Mucosa of descending colon (tissue), 3 donors: ENCODE measurements around the gene ODC1. TPM values are rescaled to one million over a fixed set of nuclear protein-coding genes. Genes with fewer than 3 reads are reported as not detected.

Experiments
- ATAC-seq: fragments of 200-7000 bp; cut with Tn5 transposase; one replicate; pipeline ENCODE4 v1.9.1; 2020; ENCODE audit warnings: mild to moderate bottlenecking, moderate library complexity
- DNase-seq, 3 donors: peaks; one replicate each; pipeline ENCODE4 v3.0.0-alpha.2; 2020
- H3K36me3 ChIP-seq: fragments of 200-600 bp; one replicate; pipeline ENCODE4 v1.8.0; 2021; ENCODE audit warnings: low read depth, mild to moderate bottlenecking
- H3K4me1 ChIP-seq: fragments of 200-600 bp; one replicate; pipeline ENCODE4 v1.8.0; 2021; ENCODE audit warnings: low read depth, mild to moderate bottlenecking
- H3K4me3 ChIP-seq: fragments of 200-600 bp; one replicate; pipeline ENCODE4 v1.8.0; 2021; ENCODE audit warnings: mild to moderate bottlenecking
- H3K9me3 ChIP-seq: fragments of 200-600 bp; one replicate; pipeline ENCODE4 v1.8.0; 2021; ENCODE audit warnings: mild to moderate bottlenecking
- intact Hi-C, 2 donors: fragments of 100-400 bp; cut with DNase I in 1 of 2; cut with micrococcal nuclease in 1 of 2; formaldehyde crosslinking; loops; one replicate each; pipeline versions ENCODE4 v1.11.0 to v1.11.1; 2022; cut with DNase I, micrococcal nuclease
- total RNA-seq, 3 donors: library from RNA; stranded (reverse); fragmentation: NEBNext Ultra II Directional in 2 of 3; extraction: Animal tissue kit (Norgen Biotek cat#: 25700) in 2 of 3; gene quantifications; one replicate each; pipeline versions ENCODE4 v1.2.1 to v1.2.4, GENCODE V29; 2021 to 2023
- TF ChIP-seq, protein P1 (sequence below): fragments of 200-600 bp; IDR thresholded peaks from one replicate; pipeline ENCODE4 v1.8.0; 2022; ENCODE audit warnings: antibody characterized with exemption, mild to moderate bottlenecking
- donor health status: DM: no; HTN: no; CAD: no; lungs with moderate emphysema.
- donor health status: DM: no; HTN: no; CAD: no.
- donor health status: DM: no; HTN: yes; CAD: no.

The ODC1 gene
- total RNA-seq, 3 donors from 2014 or later: 32.2 to 60.2 (median 35.7) TPM

DNA sequence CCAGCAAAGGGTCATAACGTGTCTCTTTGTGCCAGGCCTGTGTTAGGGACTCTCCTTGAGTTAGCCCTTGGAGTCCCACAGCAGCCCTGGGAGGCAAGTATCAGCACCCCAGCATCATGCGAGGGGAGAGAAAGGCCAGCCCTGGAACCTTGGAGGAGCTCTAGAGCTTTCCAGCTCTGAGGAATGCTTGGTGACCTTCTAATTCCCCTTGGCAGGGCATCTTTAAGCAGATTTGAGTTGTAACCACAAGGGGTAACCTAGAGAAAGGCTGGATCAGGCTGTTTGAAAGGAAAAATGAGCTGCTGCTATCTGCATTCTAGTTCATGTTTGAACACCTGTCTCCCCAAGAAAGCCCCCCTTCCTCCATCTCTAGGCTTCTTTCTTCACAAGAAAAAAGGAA, 23.8 kb upstream of the ODC1 start:
- Histone ChIP-seq H3K9me3 (no peaks in the 10 kb centered on the region), H3K36me3 (no peaks in the 10 kb centered on the region), H3K4me3 (no peak overlapping the region), H3K4me1 (no peaks in the 10 kb centered on the region)
- no peak for ATAC-seq
- TF ChIP-seq, protein P1, sequence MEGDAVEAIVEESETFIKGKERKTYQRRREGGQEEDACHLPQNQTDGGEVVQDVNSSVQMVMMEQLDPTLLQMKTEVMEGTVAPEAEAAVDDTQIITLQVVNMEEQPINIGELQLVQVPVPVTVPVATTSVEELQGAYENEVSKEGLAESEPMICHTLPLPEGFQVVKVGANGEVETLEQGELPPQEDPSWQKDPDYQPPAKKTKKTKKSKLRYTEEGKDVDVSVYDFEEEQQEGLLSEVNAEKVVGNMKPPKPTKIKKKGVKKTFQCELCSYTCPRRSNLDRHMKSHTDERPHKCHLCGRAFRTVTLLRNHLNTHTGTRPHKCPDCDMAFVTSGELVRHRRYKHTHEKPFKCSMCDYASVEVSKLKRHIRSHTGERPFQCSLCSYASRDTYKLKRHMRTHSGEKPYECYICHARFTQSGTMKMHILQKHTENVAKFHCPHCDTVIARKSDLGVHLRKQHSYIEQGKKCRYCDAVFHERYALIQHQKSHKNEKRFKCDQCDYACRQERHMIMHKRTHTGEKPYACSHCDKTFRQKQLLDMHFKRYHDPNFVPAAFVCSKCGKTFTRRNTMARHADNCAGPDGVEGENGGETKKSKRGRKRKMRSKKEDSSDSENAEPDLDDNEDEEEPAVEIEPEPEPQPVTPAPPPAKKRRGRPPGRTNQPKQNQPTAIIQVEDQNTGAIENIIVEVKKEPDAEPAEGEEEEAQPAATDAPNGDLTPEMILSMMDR: no peak
- intact Hi-C loops: no loop called here
- no peak for DNase-seq

DNA sequence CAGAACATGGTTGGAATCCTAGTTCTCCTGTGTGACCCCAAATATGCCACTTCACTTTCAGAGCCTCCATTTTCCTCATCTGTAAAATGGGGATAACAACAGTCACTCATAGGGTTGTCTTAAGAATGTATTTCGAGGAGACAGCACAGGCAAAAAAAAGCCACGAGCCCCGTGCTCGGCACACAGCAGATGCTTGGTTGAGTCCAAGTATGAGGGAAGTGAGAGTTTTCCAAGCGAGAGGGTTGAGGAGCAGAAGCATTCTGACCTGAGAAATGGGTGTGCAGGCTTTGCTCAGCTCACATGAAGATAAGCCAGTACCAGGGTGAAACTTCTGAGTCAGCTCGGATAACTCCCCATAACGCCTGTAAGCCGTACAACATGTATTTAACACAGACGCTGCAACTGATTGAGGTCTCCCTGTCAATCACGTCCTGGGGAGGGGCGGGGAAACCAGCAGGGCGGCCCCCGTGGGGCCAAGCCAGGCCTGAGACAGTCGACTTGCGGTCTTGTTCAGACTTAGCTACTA, 23.0 kb upstream of the ODC1 start:
- Histone ChIP-seq H3K4me3 (no peak overlapping the region), H3K4me1 (no peaks in the 10 kb centered on the region), H3K9me3 (no peaks in the 10 kb centered on the region), H3K36me3 (no peaks in the 10 kb centered on the region)
- intact Hi-C loops: no loop called here
- DNase-seq (no peak), ATAC-seq (no peak)
- TF ChIP-seq, protein P1: no peak

DNA sequence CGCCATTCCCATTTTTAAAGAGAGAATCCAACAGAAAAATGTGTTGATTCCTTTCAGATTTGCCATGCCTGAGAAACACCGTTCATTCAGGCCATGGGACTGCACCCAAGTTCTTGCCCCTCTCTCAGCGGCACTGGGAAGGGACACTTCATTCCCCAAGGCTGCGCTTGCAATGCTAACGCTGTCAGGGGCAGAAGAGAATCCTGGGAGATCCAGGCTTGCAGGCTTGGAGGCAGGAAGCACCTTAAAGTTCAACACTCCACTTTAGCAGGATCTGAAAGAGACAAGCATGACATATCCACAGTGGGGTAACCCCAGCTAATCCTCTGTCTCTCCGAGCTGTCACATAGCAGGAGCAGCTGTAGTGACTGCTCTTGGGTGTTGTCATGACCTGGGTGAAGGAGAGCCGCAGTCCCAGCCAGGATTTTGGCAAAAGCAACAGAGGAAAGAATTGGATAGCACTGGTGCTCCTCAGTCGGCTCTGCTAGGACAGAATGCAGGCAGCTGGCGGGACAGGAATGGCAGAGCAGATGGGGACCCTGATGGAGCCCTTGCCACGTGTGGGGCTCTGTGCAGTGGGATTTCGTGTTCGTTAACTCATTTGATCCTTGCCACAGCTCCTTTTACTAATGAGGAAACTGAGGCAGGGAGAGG, 22.0 kb upstream of the ODC1 start:
- intact Hi-C loops: no loop called here
- Histone ChIP-seq H3K36me3 (no peaks in the 10 kb centered on the region), H3K4me1 (no peaks in the 10 kb centered on the region), H3K4me3 (no peak overlapping the region), H3K9me3 (no peaks in the 10 kb centered on the region)
- TF ChIP-seq, protein P1: no peak
- ATAC-seq (no peak), DNase-seq (no peak)

DNA sequence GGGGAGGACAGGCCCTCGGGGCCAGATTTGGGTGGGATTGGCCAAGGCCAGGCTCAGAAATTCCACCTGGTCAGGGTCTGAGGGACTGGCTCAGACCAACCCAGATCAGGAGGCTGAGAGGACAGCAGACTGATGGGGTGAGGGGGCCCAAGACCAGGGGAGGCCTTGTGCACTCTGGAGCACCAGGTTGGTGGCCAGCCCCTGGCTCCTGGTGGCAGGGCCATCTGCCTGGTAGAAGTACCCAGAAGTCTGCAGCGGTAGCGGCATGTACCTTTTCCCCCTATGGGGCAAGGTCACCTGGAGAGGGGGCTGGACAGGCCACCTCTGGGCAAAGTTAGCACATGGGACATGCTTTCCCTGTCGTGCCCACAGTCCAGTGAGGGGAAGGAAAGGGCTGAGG, 21.2 kb upstream of the ODC1 start:
- TF ChIP-seq, protein P1: no peak
- intact Hi-C loops: no loop called here
- no peaks in the 10 kb centered on the region for H3K9me3 ChIP-seq
- no peak overlapping the region for H3K4me3 ChIP-seq
- ATAC-seq (no peak), DNase-seq (no peak)
- no peaks in the 10 kb centered on the region for H3K36me3 ChIP-seq
- no peaks in the 10 kb centered on the region for H3K4me1 ChIP-seq

DNA sequence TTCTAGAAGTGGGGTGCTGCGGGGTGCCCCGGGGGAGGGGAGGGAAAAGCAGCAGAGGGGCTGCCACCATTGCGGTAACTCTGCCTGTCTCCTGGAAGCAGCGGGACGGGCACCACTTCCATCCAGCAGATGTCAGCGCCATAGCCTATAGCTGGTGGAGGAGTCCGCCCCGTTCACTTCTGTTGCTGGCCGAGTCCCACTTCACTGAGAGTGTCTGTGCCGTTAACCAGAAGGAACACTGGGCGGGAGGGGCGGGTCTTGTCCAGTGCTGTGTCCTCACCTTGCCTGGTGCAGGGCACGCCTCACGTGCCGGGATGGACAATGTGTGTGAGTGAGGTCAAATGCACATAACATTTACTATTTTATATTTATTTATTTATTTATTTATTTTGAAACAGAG, 19.3 kb upstream of the ODC1 start:
- no peaks in the 10 kb centered on the region for H3K9me3 ChIP-seq
- no peaks in the 10 kb centered on the region for H3K4me1 ChIP-seq
- ATAC-seq (no peak), DNase-seq (no peak)
- intact Hi-C loops: no loop called here
- no peak overlapping the region for H3K4me3 ChIP-seq
- no peaks in the 10 kb centered on the region for H3K36me3 ChIP-seq
- TF ChIP-seq, protein P1: no peak

DNA sequence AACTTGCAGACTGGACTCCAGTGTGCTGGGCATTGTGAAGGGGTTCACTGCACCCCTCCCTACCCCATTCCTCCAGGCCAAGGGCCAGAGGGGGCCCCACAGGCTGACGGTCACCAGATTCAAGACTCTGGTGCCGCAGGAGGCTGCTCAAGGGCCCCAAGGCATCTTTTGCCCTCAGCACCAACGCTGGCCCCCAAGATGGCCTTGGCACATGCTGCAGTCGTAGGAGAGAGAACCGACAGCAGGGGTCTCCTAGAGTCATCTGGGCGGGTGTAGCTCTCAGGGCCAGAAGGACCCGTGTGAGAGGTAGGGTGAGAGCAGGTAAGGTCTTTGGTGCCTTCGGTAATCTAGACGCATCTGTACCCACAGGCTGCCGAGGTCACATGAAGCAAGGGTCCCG, 18.7 kb upstream of the ODC1 start:
- intact Hi-C loops: no loop called here
- DNase-seq (no peak), ATAC-seq (no peak)
- Histone ChIP-seq H3K4me1 (no peaks in the 10 kb centered on the region), H3K36me3 (no peaks in the 10 kb centered on the region), H3K9me3 (no peaks in the 10 kb centered on the region), H3K4me3 (no peak overlapping the region)
- TF ChIP-seq, protein P1: no peak
